Stimulated activated CD4-positive, alpha-beta T cell treated with anti-CD3 and anti-CD28 coated beads, Interleukin-2, amount 100 ng/mL, for 24 hours (primary cell): Measurements from ENCODE around the gene AUTS2.

Experiments used
- DNase-seq, 2 donors: peaks; one replicate each; pipeline ENCODE4 v3.0.0-alpha.2; 2020

AUTS2 gene

GRCh38 chr7:70599446-70600190 is 1001.3 kb downstream of the AUTS2 start:
- DNase-seq: no peak

DNA sequence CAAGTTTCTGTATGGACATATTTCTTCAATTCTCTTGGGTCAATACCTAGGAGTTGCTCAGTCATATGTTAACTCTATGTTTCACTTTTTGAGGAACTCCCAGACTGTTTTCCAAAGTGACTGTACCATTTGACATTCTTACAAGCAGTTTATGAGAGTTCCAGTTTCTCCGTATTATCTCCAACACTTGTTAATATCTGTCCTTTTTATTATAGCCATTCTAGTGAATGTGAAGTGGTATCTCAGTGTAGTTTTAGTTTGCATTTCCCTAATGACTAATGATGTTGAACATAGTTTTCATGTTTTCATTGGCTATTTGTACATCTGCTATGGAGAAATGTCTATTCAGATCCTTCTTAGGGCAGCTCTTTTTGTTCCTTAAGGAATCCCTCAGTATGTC is 1002.7 kb downstream of the AUTS2 start:
- DNase-seq: no peak

GRCh38 chr7:70602117-70602516 is 1003.8 kb downstream of the AUTS2 start:
- no peak for DNase-seq

DNA sequence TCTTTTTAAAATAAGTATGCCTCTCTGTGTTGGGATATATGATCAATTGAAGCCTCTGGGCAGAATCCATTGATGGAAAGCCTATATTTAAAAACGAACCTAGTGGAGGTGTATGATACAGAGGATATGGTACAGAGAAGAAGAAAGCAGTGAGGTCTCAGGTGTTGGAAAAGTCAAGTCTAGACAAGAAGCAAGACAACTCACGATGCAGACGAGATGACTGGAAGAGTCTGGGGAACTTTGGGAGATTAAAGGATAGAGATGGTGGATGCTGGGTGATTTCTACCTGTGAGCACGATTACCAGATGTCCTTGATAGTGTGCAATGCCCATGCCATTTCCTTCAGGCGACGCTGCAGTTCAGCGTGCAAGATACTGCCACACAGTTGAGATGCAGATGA is 1009.0 kb downstream of the AUTS2 start:
- no peak for DNase-seq

GRCh38 chr7:70607759-70608158 is 1009.5 kb downstream of the AUTS2 start:
- DNase-seq: no peak

DNA sequence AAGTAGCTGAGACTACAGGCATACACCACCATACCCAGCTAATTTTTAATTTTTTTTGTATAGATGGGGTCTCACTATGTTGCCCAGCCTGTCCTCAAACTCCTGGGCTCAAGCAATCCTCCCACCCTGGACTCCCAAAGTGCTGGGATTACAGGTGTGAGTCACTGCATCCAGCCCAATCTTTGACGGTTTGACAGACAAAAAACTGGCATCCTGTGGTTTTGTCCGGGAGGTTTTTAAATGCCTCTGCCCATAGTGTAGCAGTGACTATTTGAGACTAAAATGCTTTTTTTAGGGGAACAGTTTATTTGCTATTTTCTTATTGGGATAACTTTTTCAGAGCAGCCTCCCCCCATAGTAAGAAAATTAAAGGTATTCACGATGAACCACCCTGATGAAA is 1010.0 kb downstream of the AUTS2 start:
- no peak for DNase-seq

DNA sequence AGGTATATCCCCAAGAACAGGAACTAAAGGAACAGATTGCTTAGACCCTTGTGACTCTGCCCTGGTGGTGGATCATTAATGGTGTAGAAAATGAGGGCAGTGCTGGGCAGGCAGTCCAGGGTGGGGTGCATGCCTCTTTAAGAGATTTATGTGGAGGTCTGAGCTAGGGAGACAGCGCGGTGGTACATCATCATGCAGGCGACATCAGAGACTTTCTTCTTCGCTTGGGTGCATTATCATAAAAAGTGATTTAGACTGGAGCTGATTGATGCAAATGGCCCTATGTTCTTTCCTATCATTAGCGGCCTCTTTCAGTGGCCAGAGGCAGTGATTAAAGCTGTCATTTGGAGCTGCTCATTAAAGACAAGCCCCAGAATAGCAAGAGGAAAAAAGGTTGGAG is 1014.5 kb downstream of the AUTS2 start:
- no peak for DNase-seq

DNA sequence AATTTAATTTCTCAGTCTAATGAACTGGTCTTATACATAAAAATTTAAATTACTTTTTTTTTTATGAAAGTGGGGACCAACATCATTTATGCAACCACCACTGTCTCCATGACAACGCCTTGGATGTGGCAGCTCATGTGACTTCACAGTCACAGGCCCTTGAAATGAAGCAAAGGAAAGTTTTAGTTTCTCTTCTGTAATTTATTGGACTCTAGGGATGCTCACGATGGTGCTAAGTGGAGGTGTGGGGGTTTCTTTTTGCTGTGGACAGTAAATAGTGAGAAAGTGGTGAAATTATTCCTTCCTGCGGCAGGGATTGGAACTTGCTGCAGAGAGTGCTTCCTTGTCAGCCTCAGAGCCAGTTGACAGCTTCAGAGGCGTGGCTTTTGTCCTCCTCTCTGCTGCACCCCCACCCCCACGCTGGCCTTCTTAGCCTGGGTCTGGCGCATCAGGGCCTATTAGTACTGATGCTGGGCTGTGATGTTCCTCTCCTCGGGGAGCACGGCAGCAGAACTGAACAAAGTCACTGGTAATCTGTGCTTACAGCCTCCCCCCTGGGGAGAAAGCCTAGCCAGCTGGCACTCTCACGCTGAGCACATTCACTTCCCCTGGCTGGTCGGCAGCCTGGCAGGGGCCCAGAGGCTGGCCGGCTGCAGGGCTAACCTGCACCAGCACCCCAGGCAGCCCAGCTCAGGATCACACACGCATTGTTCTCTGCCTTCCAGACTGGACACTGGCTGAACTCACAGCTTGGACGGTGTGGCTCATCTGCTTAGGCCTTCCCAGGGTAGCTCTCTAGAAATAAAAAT is 1016.2 kb downstream of the AUTS2 start:
- DNase-seq: no peak

DNA sequence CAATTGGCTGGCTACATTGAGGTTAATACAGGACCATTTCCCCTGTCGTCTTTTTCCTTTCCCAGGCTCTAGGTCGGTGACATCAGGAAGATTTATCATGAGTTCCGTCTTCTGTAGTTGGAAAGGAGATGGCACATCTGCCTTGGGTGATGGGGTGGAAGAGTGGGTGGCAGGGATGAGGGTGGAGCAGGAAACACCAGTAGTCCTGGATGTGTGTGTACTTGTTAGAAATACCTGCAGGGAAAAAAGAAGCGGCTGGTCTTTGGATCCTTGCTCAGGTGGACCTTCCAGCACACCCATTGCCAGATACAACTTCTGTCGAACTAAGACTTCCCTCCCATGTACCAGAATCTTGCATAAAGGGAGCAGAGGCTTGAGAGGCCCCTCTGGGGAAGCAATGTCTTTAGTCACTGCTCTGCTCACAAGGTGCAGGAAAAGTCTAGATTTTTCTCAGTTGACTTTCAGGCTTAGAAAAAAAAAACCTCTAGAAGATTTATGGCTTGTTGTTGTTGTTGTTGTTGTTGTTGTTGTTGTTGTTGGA is 1016.9 kb downstream of the AUTS2 start:
- no peak for DNase-seq

DNA sequence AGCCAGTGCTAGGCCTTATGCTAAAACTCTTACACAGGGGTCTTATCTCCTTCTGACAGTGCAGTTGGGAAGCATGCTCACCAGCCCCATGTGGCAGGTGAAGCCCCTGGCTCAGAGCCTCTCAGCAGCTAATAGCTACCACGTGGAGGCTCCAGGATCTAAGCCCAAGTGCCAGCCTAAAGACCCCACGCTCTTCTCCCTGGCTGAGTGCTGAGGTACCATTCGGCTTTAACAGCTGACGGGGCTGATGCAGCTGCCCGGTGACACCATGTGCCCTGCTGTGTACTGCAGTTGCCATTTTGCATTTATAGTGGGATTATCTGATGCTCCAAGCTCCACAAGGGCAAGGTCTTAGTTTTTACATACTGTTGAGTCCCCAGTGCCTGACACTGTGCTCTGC is 1017.9 kb downstream of the AUTS2 start:
- DNase-seq: no peak

DNA sequence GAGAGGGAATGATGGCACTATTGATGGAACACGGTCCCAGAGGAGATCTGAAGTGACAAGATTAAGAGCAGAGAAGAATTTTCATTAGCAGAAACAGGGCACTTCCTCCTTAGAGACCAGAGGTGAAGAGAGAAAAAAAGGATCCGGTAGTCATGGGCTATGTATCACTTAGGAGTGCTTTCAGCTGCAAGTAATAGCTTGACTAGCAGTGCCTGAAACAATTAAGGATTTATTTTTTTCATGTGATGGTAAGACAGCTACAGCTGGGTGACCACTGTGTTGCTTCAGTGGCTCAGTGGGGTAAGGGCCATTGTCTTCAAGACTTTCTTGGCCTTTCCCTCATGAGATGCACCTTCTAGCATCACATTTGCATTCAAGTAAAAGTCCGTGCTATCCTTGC is 1018.5 kb downstream of the AUTS2 start:
- DNase-seq: no peak

DNA sequence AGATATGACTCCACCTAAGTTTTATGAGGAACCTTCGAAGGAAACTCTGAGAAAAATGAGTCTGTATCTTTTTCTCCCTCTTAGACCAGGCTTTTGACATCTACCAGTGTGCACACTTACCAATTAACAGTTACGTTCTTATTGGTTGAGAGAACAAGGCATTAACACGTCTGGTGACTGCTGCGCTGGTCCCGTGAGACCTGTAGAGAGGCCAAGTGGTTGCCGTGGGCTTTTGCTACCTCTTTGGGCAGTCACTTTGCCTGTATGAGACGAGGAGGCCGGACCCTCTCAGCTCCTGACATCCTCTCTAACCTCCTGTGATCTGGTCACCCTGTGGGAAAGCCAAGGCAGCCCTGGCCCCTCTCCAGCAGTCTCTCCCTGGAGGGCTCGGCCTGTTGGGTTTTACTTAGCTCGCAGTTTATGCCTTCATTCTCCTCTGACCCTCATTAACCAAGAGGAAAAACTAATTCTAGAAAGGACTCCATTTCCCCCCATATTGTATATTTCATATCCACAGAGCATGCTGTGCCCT is 1019.8 kb downstream of the AUTS2 start:
- DNase-seq: no peak

GRCh38 chr7:70619130-70619529 is 1020.9 kb downstream of the AUTS2 start:
- DNase-seq: no peak

GRCh38 chr7:70619659-70620058 is 1021.4 kb downstream of the AUTS2 start:
- no peak for DNase-seq

DNA sequence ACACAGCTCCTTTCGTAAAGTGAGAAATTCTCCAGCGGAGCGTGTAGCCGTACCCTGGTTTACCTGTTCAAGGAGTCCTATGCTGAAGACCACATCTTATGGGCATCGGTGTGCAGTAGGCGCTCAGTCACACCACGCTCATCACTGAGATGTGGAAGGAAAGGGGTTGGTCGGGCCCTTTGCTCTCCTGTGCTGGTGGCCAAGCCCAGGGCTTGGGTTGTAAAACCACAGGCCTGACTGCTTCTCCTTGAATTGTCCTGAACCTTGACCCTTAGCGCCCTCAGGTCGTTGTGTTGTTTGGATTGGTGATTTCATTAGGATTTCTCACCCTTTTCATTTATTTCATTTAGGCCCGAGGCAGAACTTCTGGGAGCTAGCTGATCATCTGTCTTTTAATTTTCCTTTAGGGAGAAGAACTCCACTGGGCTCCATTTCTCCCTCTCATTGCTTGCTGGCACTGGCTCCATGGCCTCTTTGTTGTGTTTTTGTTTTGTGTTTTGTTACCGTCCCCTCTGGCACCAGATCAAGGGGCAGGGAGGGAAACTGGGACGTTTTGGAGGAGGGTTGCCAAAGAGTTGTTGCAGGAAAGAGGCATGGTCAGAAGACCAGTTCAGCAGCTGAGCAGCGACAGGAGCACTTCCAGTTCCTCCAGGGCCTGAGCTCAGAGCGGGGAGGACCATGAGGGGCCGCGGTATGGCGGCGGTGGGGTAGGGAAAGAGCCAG is 1022.2 kb downstream of the AUTS2 start:
- DNase-seq: no peak

- DNase-seq: no peak
These were observed 1023.8 kb downstream of the AUTS2 start for GRCh38 chr7:70621954-70622600.

GRCh38 chr7:70622936-70623335 is 1024.7 kb downstream of the AUTS2 start:
- no peak for DNase-seq

DNA sequence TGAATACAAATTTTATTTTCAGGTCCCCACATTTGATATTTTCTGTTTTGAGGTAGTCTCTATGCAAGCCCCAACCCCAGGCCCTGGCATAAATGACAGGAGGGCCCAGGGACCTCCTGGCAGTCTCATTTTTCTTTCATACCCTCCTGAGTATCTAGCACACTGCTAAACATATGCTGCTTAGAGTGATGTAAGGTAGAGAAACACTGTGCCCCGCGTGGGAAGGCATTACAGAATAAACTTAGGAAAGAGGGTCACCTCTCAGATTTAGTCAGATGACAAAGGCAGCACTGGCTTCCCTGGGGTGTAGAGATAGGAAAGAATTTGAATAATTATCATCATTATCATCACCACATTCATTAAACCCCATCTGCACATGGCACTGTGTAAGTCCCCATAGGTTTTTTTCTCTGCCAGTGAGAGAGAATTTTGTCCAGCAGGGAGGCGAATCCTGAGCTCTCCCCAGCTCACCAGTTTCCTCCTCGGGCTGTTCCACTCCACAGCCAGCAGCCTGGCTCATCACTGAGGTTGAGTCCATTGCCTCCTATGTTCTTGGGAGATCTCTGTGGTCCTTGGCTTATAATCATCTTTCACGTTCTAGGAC is 1026.3 kb downstream of the AUTS2 start:
- no peak for DNase-seq

DNA sequence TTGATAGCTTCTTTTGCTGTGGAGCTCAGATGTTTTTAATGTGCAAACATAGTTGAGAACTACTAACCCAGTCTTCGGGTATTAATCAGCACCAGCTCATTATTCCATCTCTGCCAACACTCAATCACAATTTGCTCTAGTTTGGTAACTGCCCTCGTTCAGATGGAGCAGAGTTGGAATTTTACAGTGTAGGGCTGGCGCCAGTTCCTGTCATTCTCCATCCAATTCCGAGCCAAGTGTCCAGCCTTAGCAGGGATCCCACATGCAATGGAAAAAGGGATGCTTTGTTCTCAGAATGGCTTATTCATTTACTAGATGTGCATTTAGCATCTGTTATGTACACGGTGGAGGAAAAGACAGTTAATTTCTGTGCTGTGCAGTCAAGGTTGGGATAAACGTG is 1029.2 kb downstream of the AUTS2 start:
- no peak for DNase-seq

DNA sequence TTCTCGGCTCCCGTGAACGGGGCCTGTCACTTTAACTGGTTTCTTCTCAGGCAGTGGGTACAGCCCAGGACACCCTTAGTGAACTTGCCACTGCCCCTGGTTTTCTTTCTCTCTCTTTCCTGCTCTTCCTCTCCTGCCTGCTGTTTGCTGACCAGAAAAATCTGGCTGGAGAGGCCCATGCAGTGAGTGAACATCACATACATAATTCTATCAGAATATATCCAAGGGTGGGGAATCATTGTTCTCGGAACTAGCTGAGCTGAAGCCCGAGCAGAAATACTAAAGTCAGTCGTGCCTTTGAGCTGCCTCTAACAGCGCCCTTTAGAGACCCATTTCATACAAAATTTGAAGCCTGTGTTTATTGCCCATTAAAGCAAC is 1032.2 kb downstream of the AUTS2 start:
- no peak for DNase-seq

- no peak for DNase-seq
These were observed 1032.7 kb downstream of the AUTS2 start for GRCh38 chr7:70630818-70631457.

DNA sequence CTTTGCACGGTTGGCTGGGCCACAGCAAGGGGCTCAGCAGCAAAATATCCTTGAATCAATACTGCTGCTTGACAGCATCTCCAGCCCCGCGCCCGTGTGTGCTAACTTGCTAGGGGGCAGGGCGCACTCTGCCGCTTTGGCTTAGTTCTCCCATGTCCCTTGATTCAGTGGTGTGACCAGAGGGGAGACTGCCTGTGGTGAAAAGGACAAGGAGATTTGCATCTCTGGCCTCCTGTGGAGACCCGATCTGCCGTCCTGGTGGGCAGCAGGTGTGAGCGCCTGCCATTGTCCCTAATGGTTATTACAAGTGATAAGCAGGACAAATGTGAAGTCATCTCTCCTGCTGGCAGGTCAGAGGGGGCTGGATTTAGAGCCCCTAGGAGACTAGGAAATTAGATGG is 1033.4 kb downstream of the AUTS2 start:
- no peak for DNase-seq
